HG02870 (cell line): ENCODE results near the gene FCHO1.

Experiments
- ATAC-seq: cut with Tn5 transposase; IDR thresholded peaks from one replicate; pipeline ENCODE4 v1.9.1; 2021; ENCODE audit warnings: mild to moderate bottlenecking, moderate library complexity; ENCODE audit not compliant: unreplicated experiment

FCHO1 gene

GRCh38 chr19:17824339-17824738 is 73.1 kb downstream of the FCHO1 start:
- no peak for ATAC-seq

- ATAC-seq: no peak
Measured at GRCh38 chr19:17826508-17827056, 75.3 kb downstream of the FCHO1 start.

- no peak for ATAC-seq
Measured at GRCh38 chr19:17829855-17830566, 78.7 kb downstream of the FCHO1 start.

- ATAC-seq: no peak
Measured at GRCh38 chr19:17830567-17831418, 79.5 kb downstream of the FCHO1 start.

GRCh38 chr19:17831419-17831888 is 80.2 kb downstream of the FCHO1 start:
- no peak for ATAC-seq

- ATAC-seq: no peak
Measured at GRCh38 chr19:17832443-17833208, 81.3 kb downstream of the FCHO1 start.

GRCh38 chr19:17834350-17835181 is 83.3 kb downstream of the FCHO1 start:
- no peak for ATAC-seq

- ATAC-seq: no peak
Measured at GRCh38 chr19:17835182-17836006, 84.1 kb downstream of the FCHO1 start.

- no peak for ATAC-seq
Measured at GRCh38 chr19:17836530-17836929, 85.3 kb downstream of the FCHO1 start.

GRCh38 chr19:17837972-17838371 is 86.7 kb downstream of the FCHO1 start:
- ATAC-seq: no peak
